IMR-90 (cell line): Measurements from ENCODE around the gene ZNF774. TPM values are rescaled to one million over a fixed set of nuclear protein-coding genes. Genes with fewer than 3 reads are reported as not detected.

ENCODE experiments used
- ATAC-seq: fragments of 200-7000 bp; cut with Tn5 transposase; 2 replicates; pipeline ENCODE4 v1.9.1; 2020; ENCODE audit warnings: low read depth, mild to moderate bottlenecking, moderate library complexity
- BruUV-seq: library from RNA; stranded (reverse); fragments of 400-500 nt; replicated peaks from 2 replicates; lab custom pipeline; 2021; lab: Mats Ljungman, UMichigan
- CTCF ChIA-PET: fragments of 300-600 bp; formaldehyde crosslinking; extraction: SDS; loops from one replicate; lab custom pipeline; 2021; ENCODE audit warnings: antibody characterized with exemption; lab: Yijun Ruan, JAX
- POLR2A ChIA-PET: fragments of 300-600 bp; sonication (Branson Sonifier 250); formaldehyde crosslinking; loops from one replicate; lab custom pipeline; 2022; ENCODE audit warnings: antibody characterized with exemption; ENCODE audit not compliant: unreplicated experiment; lab: Charles Lee
- DNase-seq: peaks from one replicate; pipeline ENCODE4 v3.0.0; 2013
- H2AFZ ChIP-seq: replicated peaks from 2 replicates; pipeline ENCODE3; 2013; ENCODE audit warnings: low read length, mild to moderate bottlenecking; ENCODE audit not compliant: poor library complexity
- H2AK5ac ChIP-seq: 2 replicates; pipeline ENCODE4 v1.6.1; 2013; ENCODE audit warnings: low read depth, low read length, inconsistent platforms
- H2AK9ac ChIP-seq: replicated peaks from 2 replicates; pipeline ENCODE3; 2013; ENCODE audit warnings: mild to moderate bottlenecking, low read depth, low read length, moderate library complexity; ENCODE audit not compliant: poor library complexity
- H2BK120ac ChIP-seq: 2 replicates; pipeline ENCODE4 v1.6.1; 2013; ENCODE audit warnings: low read depth, low read length, inconsistent platforms
- H2BK15ac ChIP-seq: 3 replicates; pipeline ENCODE4 v1.6.1; 2013; ENCODE audit warnings: low read depth, low read length, inconsistent platforms
- H2BK20ac ChIP-seq: 2 replicates; pipeline ENCODE4 v1.6.1; 2013; ENCODE audit warnings: low read depth, mild to moderate bottlenecking, inconsistent platforms, low read length, moderate library complexity
- H2BK5ac ChIP-seq: 2 replicates; pipeline ENCODE4 v1.6.1; 2013; ENCODE audit warnings: mild to moderate bottlenecking, low read depth, low read length, inconsistent platforms; ENCODE audit not compliant: poor library complexity, severe bottlenecking
- H3K14ac ChIP-seq: replicated peaks from 2 replicates; pipeline ENCODE4 v1.6.1; 2013; ENCODE audit warnings: low read depth, low read length, inconsistent platforms
- H3K18ac ChIP-seq: 2 replicates; pipeline ENCODE4 v1.6.1; 2013; ENCODE audit warnings: low read depth, low read length, control low read depth
- H3K23ac ChIP-seq: 2 replicates; pipeline ENCODE4 v1.6.1; 2013; ENCODE audit warnings: low read depth, low read length, inconsistent platforms
- H3K27ac ChIP-seq: 2 replicates; pipeline ENCODE4 v1.5.1; 2013; ENCODE audit warnings: mild to moderate bottlenecking, control low read depth, low read length; ENCODE audit not compliant: insufficient read depth
- H3K27me3 ChIP-seq: 2 replicates; pipeline ENCODE4 v1.6.1; 2013; ENCODE audit warnings: low read length; ENCODE audit not compliant: control insufficient read depth, insufficient read depth
- H3K36me3 ChIP-seq: 2 replicates; pipeline ENCODE4 v1.6.1; 2013; ENCODE audit warnings: low read length, mixed read lengths; ENCODE audit not compliant: control insufficient read depth, insufficient read depth
- H3K4ac ChIP-seq: 2 replicates; pipeline ENCODE4 v1.6.1; 2013; ENCODE audit warnings: low read depth, low read length, inconsistent platforms
- H3K4me1 ChIP-seq: 2 replicates; pipeline ENCODE4 v1.6.1; 2013; ENCODE audit warnings: low read length, mixed read lengths; ENCODE audit not compliant: control insufficient read depth, insufficient read depth
- H3K4me2 ChIP-seq: 2 replicates; pipeline ENCODE4 v1.6.1; 2013; ENCODE audit warnings: low read depth, mild to moderate bottlenecking, control low read depth, low read length, moderate library complexity
- H3K4me3 ChIP-seq: 2 replicates; pipeline ENCODE4 v1.5.1; 2013; ENCODE audit warnings: low read depth, mild to moderate bottlenecking, control low read depth, low read length, moderate library complexity; ENCODE audit not compliant: insufficient read depth
- H3K56ac ChIP-seq: 2 replicates; pipeline ENCODE4 v1.6.1; 2013; ENCODE audit warnings: low read length, inconsistent platforms; ENCODE audit not compliant: insufficient read depth; ENCODE audit errors: extremely low read depth
- H3K79me1 ChIP-seq, 2 experiments: 2 replicates each; pipeline ENCODE4 v1.6.1; 2013; ENCODE audit warnings: low read length in 2 of 2, inconsistent platforms in 1 of 2, low read depth in 1 of 2
- H3K9ac ChIP-seq: 2 replicates; pipeline ENCODE4 v1.6.1; 2013; ENCODE audit warnings: low read depth, low read length, control low read depth
- H3K9me1 ChIP-seq: 2 replicates; pipeline ENCODE4 v1.6.1; 2013; ENCODE audit warnings: low read length, inconsistent platforms; ENCODE audit not compliant: insufficient read depth
- H3K9me3 ChIP-seq: 2 replicates; pipeline ENCODE4 v1.6.1; 2013; ENCODE audit warnings: low read length; ENCODE audit not compliant: control insufficient read depth, insufficient read depth
- H4K20me1 ChIP-seq: 2 replicates; pipeline ENCODE4 v1.6.1; 2013; ENCODE audit warnings: low read length, inconsistent platforms; ENCODE audit not compliant: insufficient read depth
- H4K5ac ChIP-seq: 2 replicates; pipeline ENCODE4 v1.6.1; 2013; ENCODE audit warnings: mild to moderate bottlenecking, low read depth, low read length, control low read depth
- H4K8ac ChIP-seq, 2 experiments: 2 replicates each; pipeline ENCODE4 v1.6.1; 2013; ENCODE audit warnings: low read depth in 2 of 2, low read length in 2 of 2, control low read depth in 1 of 2, inconsistent platforms in 1 of 2
- H4K91ac ChIP-seq: 2 replicates; pipeline ENCODE4 v1.6.1; 2013; ENCODE audit warnings: low read depth, low read length, inconsistent platforms; ENCODE audit not compliant: insufficient read depth
- BHLHE40 ChIP-seq: fragments of 150-350 bp; IDR thresholded peaks from 2 replicates; pipeline ENCODE4 v1.6.1; 2016; ENCODE audit warnings: mild to moderate bottlenecking, low read depth, low read length
- CEBPB ChIP-seq: IDR thresholded peaks from 2 replicates; pipeline ENCODE4 v1.6.1; 2012; ENCODE audit warnings: low read depth, low read length, improper control_type of control experiment
- CHD1 ChIP-seq: IDR thresholded peaks from 2 replicates; pipeline ENCODE4 v1.6.1; 2012; ENCODE audit warnings: low read depth, low read length, improper control_type of control experiment
- CTCF ChIP-seq: conservative IDR thresholded peaks from 2 replicates; pipeline ENCODE4 v1.5.1; 2012; ENCODE audit warnings: mild to moderate bottlenecking, low read depth, low read length, improper control_type of control experiment
- ELK1 ChIP-seq: fragments of 150-350 bp; IDR thresholded peaks from 2 replicates; pipeline ENCODE4 v1.6.1; 2016; ENCODE audit warnings: low read depth, mild to moderate bottlenecking, low read length, moderate library complexity, borderline replicate concordance
- FOS ChIP-seq: fragments of 150-350 bp; IDR thresholded peaks from 2 replicates; pipeline ENCODE4 v1.6.1; 2016; ENCODE audit warnings: low read depth, low read length
- MAFK ChIP-seq: IDR thresholded peaks from 2 replicates; pipeline ENCODE4 v1.6.1; 2012; ENCODE audit warnings: low read depth, low read length, improper control_type of control experiment
- MAZ ChIP-seq: IDR thresholded peaks from 2 replicates; pipeline ENCODE4 v1.6.1; 2012; ENCODE audit warnings: low read depth, mild to moderate bottlenecking, low read length, improper control_type of control experiment, moderate library complexity, borderline replicate concordance
- MXI1 ChIP-seq: IDR thresholded peaks from 2 replicates; pipeline ENCODE4 v1.6.1; 2012; ENCODE audit warnings: low read depth, mild to moderate bottlenecking, low read length, moderate library complexity, borderline replicate concordance
- NFE2L2 ChIP-seq: fragments of 150-350 bp; IDR thresholded peaks from 2 replicates; pipeline ENCODE4 v1.6.1; 2016; ENCODE audit warnings: low read depth, mild to moderate bottlenecking, low read length
- POLR2A ChIP-seq: IDR thresholded peaks from 2 replicates; pipeline ENCODE4 v1.6.1; 2012; ENCODE audit warnings: mild to moderate bottlenecking, low read depth, low read length
- RAD21 ChIP-seq: IDR thresholded peaks from 2 replicates; pipeline ENCODE4 v1.6.1; 2012; ENCODE audit warnings: low read length, improper control_type of control experiment
- RCOR1 ChIP-seq: IDR thresholded peaks from 2 replicates; pipeline ENCODE4 v1.6.1; 2012; ENCODE audit warnings: mild to moderate bottlenecking, low read length, improper control_type of control experiment; ENCODE audit not compliant: insufficient replicate concordance
- RFX5 ChIP-seq: IDR thresholded peaks from 2 replicates; pipeline ENCODE4 v1.8.0; 2012; ENCODE audit warnings: low read depth, mild to moderate bottlenecking, low read length, moderate library complexity
- SMC3 ChIP-seq: fragments of 150-350 bp; IDR thresholded peaks from 2 replicates; pipeline ENCODE4 v1.6.1; 2016; ENCODE audit warnings: low read depth, mild to moderate bottlenecking, antibody characterized with exemption, low read length, moderate library complexity
- USF2 ChIP-seq: fragments of 150-350 bp; IDR thresholded peaks from 2 replicates; pipeline ENCODE4 v1.6.1; 2017; ENCODE audit warnings: mild to moderate bottlenecking, antibody characterized with exemption, low read length, low read depth
- WGBS, 2 experiments: methylation state at CpG; one replicate each; pipeline versions ENCODE4 v1.1.5 to v1.1.7; 2013; ENCODE audit warnings: missing lambda C conversion rate in 2 of 2; ENCODE audit not compliant: insufficient read length in 1 of 2; ENCODE audit errors: extremely low coverage in 2 of 2; 5-methylcytosine and 5-hydroxymethylcytosine counted together
- dilution Hi-C: fragments of 300-500 bp; cut with HindIII; formaldehyde crosslinking; loops from one replicate; pipeline ENCODE4 v1.14.3; 2018; ENCODE audit warnings: low sequenced_read_pairs; ENCODE audit not compliant: unreplicated experiment
- in situ Hi-C: fragments of 300-500 bp; cut with MboI; formaldehyde crosslinking; loops from 3 replicates; pipeline ENCODE4 v1.14.3; 2019; ENCODE audit warnings: low sequenced_read_pairs, inconsistent platforms, mixed read lengths
- intact Hi-C: fragments of 100-400 bp; cut with micrococcal nuclease; formaldehyde crosslinking; loops from 2 replicates; pipeline ENCODE4 v1.10.0; 2022
- polyA plus RNA-seq, 3 experiments: library from polyadenylated mRNA; depleted of rRNA; stranded (reverse); fragments of >200 nt; gene quantifications; 2 replicates each; pipeline ENCODE4 v1.2.3, GENCODE V29; 2012; ENCODE audit warnings: low replicate concordance in 1 of 3
- total RNA-seq: library from RNA; depleted of rRNA; stranded (reverse); fragments of >200 nt; gene quantifications from 2 replicates; pipeline ENCODE4 v1.2.3, GENCODE V29; 2012

ZNF774 gene
- total and polyA plus RNA-seq, 2 of the 4 experiments (the other 2 are of a cell fraction) = 0.91 to 1.1 TPM

- H3K9ac ChIP-seq = no peak overlapping the region
Observed at GRCh38 chr15:90411176-90411575, 59.1 kb downstream of the ZNF774 start.

More at GRCh38 chr15:90411176-90411575, 59.1 kb downstream of the ZNF774 start:
- Histone ChIP-seq H3K4ac (no peak overlapping the region), H3K18ac (no peak overlapping the region), H2AFZ (no peak overlapping the region), H2BK20ac (no peak overlapping the region), H3K56ac (no peak overlapping the region), H3K4me3 (no peak overlapping the region), H3K4me2 (no peak overlapping the region), H3K9me1 (peaks cover 15% of the 10 kb centered on the region), H2AK9ac (no peak overlapping the region), H3K4me1 (peaks cover 16% of the 10 kb centered on the region), H2AK5ac (no peak overlapping the region), H4K91ac (no peak overlapping the region), H3K14ac (no peak overlapping the region), H3K9me3 (no peaks in the 10 kb centered on the region), H2BK15ac (no peak overlapping the region), H4K5ac (no peak overlapping the region), H3K79me1 (peaks cover 4 to 62% of the 10 kb centered on the region in 2 experiments), H2BK120ac (no peak overlapping the region), H4K20me1 (peaks cover 38% of the 10 kb centered on the region), H3K36me3 (peaks cover 2% of the 10 kb centered on the region; the same call in 1 of the 2 replicates), H3K27me3 (no peaks in the 10 kb centered on the region), H3K23ac (no peak overlapping the region), H4K8ac (no peak overlapping the region), H2BK5ac (no peak overlapping the region), H3K27ac (no peak overlapping the region)
- ChIA-PET CTCF (no interaction called here), POLR2A (no interaction called here)
- BruUV-seq = no TSS peak
- TF ChIP-seq MXI1 (no peak), MAZ (no peak), CEBPB (no peak), BHLHE40 (no peak), SMC3 (no peak), FOS (no peak), RCOR1 (no peak), USF2 (no peak), POLR2A (no peak), CTCF (no peak), ELK1 (no peak), RFX5 (no peak), NFE2L2 (no peak), CHD1 (no peak), RAD21 (no peak), MAFK (no peak)
- WGBS, 2 experiments = no CpG with 5 or more reads among the region's 2 CpGs
- DNase-seq = no peak
- ATAC-seq = no peak
- in situ Hi-C loops = no loop called here
- dilution Hi-C loops = no loop called here
- intact Hi-C loops = no loop called here
